GM12873 (cell line): ENCODE measurements around the gene OPALIN.

ENCODE experiments used
- TF ChIP-seq, protein P1 (sequence below): IDR thresholded peaks from 2 replicates; pipeline ENCODE4 v1.5.1; 2012; ENCODE audit warnings: low read depth, mild to moderate bottlenecking, moderate library complexity, low read length, control low read depth; ENCODE audit not compliant: insufficient read depth; ENCODE audit errors: missing control alignments

OPALIN gene

DNA sequence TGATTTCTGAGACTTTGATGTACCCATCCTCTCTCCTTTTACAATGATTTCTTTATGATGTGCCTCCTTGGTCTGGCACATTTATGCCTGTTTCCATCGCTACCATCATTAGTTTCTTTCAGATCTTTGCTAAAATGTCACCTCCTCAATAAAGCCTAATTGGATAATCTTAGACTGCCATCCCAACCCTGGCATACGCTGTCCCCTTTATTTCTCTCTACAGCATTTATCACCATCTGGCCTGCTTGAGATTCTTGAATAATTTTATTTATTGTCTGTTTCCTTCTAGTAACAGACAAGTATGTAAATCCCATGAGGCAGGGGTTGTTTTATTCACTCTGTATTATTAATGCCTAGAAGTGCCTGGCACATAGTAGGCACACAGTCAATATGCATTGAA, 61.3 kb downstream of the OPALIN start:
- TF ChIP-seq, protein P1, sequence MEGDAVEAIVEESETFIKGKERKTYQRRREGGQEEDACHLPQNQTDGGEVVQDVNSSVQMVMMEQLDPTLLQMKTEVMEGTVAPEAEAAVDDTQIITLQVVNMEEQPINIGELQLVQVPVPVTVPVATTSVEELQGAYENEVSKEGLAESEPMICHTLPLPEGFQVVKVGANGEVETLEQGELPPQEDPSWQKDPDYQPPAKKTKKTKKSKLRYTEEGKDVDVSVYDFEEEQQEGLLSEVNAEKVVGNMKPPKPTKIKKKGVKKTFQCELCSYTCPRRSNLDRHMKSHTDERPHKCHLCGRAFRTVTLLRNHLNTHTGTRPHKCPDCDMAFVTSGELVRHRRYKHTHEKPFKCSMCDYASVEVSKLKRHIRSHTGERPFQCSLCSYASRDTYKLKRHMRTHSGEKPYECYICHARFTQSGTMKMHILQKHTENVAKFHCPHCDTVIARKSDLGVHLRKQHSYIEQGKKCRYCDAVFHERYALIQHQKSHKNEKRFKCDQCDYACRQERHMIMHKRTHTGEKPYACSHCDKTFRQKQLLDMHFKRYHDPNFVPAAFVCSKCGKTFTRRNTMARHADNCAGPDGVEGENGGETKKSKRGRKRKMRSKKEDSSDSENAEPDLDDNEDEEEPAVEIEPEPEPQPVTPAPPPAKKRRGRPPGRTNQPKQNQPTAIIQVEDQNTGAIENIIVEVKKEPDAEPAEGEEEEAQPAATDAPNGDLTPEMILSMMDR: no peak

DNA sequence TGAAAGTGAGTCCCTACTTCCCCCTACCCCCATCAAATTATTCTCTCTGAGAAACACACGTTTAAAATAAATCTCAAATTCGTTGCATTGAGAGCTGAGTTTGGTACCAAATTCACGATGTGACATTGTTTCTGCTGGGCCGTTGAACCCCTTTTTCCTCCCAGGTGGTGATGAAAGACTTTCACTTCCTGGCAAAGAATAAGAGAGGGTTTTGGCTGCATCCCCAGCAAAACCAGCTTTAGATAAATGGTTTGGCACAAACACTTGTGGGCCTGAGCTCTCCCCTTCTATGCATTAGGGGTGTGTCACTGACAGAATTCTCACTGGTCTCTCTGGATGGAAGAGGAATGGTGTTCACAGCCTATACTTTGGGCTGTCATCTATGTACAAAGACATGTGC, 63.3 kb downstream of the OPALIN start:
- TF ChIP-seq, protein P1: no peak
